GM21360 (cell line): ENCODE data around the gene CHST13.
"Not testable (repeated sequence)": the region's sequence is repeated elsewhere in the genome, so short reads cannot be mapped to it uniquely, and the experiment has no call there.

ENCODE experiments used
- ATAC-seq: cut with Tn5 transposase; IDR thresholded peaks from one replicate; pipeline ENCODE4 v1.9.1; 2021; ENCODE audit warnings: mild to moderate bottlenecking, moderate library complexity; ENCODE audit not compliant: unreplicated experiment

The CHST13 gene

DNA sequence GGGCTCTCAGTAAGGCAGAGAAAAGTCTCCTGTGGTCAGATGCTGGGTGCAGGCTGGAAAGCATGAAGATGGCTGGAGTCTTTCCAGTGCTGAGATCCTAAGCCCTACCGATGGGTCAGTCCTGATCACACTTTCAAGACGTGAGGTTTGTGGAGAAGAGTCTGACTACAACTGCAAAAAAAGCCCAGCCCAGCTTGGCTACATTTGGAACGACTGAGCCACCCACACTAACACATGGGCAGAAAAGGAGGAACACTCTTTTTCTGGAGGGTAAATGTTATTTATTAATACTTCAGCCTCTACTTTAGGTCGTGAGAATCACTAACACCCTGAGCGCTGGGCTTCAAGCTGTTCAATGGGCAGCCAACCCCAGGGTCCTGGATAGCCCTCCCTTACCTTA lies 56.8 kb downstream of the CHST13 start:
- ATAC-seq = no peak

DNA sequence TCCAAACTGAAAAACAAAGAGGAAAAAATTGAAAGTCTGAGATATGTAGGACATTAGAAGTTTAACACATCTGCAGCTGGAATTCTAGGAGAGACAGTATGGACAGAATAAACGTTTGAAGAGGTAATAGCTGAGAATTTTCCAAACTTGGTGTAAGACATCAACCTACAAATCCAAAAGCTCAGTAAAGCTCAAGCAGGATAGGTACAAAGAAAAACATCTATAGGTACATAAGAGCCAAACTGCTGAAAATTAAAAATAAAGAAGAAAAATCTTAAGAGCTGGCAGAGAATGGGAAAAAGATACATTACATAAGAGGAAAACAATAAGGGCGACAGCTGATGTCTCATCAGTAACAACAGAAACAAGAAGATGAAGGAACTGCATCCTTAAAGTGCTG lies 57.6 kb downstream of the CHST13 start:
- no peak for ATAC-seq

GRCh38 chr3:126582311-126582710 lies 58.4 kb downstream of the CHST13 start:
- ATAC-seq = no peak

GRCh38 chr3:126591515-126591914 lies 67.6 kb downstream of the CHST13 start:
- ATAC-seq = not testable (repeated sequence)
